Stimulated activated CD8-positive, alpha-beta memory T cell treated with anti-CD3 and anti-CD28 coated beads, Interleukin-12 subunit alpha, Interleukin-12 subunit beta, amount 100 ng/mL, for 1 hour (primary cell): ENCODE measurements around the gene SEPTIN10.
"Not testable (repeated sequence)": the region's sequence is repeated elsewhere in the genome, so short reads cannot be mapped to it uniquely, and the experiment has no call there.

Source experiments
- DNase-seq: peaks from one replicate; pipeline ENCODE4 v3.0.0-alpha.2; 2020; ENCODE audit warnings: low read depth

The SEPTIN10 gene

GRCh38 chr2:109601783-109602182, 12.0 kb downstream of the SEPTIN10 start:
- no peak for DNase-seq

- no peak for DNase-seq
Measured at GRCh38 chr2:109597283-109597682, 16.5 kb downstream of the SEPTIN10 start.

GRCh38 chr2:109595644-109596043, 18.1 kb downstream of the SEPTIN10 start:
- DNase-seq = no peak

GRCh38 chr2:109594246-109594885, 19.4 kb downstream of the SEPTIN10 start:
- no peak for DNase-seq

- DNase-seq = no peak
Measured at GRCh38 chr2:109592905-109593304, 20.9 kb downstream of the SEPTIN10 start.

GRCh38 chr2:109591206-109591605, 22.6 kb downstream of the SEPTIN10 start:
- DNase-seq = no peak

- no peak for DNase-seq
Measured at GRCh38 chr2:109586687-109587086, 27.1 kb downstream of the SEPTIN10 start.

GRCh38 chr2:109582928-109583895, 30.6 kb downstream of the SEPTIN10 start:
- DNase-seq = no peak

- DNase-seq = not testable (repeated sequence)
Measured at GRCh38 chr2:109577630-109578029, 36.1 kb downstream of the SEPTIN10 start.

- DNase-seq = no peak
Measured at GRCh38 chr2:109575373-109575772, 38.4 kb downstream of the SEPTIN10 start.

GRCh38 chr2:109563980-109564550, 49.7 kb downstream of the SEPTIN10 start:
- DNase-seq = no peak

GRCh38 chr2:109563288-109563687, 50.5 kb downstream of the SEPTIN10 start:
- no peak for DNase-seq

GRCh38 chr2:109562421-109562820, 51.3 kb downstream of the SEPTIN10 start:
- no peak for DNase-seq

GRCh38 chr2:109560265-109560664, 53.5 kb downstream of the SEPTIN10 start:
- DNase-seq = no peak

- DNase-seq = no peak
Measured at GRCh38 chr2:109558076-109558882, 55.5 kb downstream of the SEPTIN10 start.

- no peak for DNase-seq
Measured at GRCh38 chr2:109557309-109557708, 56.5 kb downstream of the SEPTIN10 start.

GRCh38 chr2:109555346-109555900, 58.3 kb downstream of the SEPTIN10 start:
- no peak for DNase-seq

- DNase-seq = no peak
Measured at GRCh38 chr2:109554758-109555157, 59.0 kb downstream of the SEPTIN10 start.

- DNase-seq = no peak
Measured at GRCh38 chr2:109549016-109549590, 64.7 kb downstream of the SEPTIN10 start.

- DNase-seq = no peak
Measured at GRCh38 chr2:109547280-109547679, 66.5 kb downstream of the SEPTIN10 start.
